OCI-LY1 (cell line): Measurements from ENCODE around the gene C1orf94.

Experiments
- EZH2 ChIP-seq: fragments of 200-600 bp; sonication (generic), shearing (Covaris generic); IDR thresholded peaks from 2 replicates; pipeline ENCODE4 v1.8.0; 2017; ENCODE audit warnings: borderline replicate concordance, mixed run types, mild to moderate bottlenecking, antibody characterized with exemption, low read length, moderate library complexity, mixed read lengths
- TF ChIP-seq, protein P1 (sequence below): fragments of 200-600 bp; sonication (generic), shearing (Covaris generic); IDR thresholded peaks from 2 replicates; pipeline ENCODE4 v1.5.1; 2017; ENCODE audit warnings: mild to moderate bottlenecking, antibody characterized with exemption, low read length, moderate library complexity, mixed read lengths

DNA sequence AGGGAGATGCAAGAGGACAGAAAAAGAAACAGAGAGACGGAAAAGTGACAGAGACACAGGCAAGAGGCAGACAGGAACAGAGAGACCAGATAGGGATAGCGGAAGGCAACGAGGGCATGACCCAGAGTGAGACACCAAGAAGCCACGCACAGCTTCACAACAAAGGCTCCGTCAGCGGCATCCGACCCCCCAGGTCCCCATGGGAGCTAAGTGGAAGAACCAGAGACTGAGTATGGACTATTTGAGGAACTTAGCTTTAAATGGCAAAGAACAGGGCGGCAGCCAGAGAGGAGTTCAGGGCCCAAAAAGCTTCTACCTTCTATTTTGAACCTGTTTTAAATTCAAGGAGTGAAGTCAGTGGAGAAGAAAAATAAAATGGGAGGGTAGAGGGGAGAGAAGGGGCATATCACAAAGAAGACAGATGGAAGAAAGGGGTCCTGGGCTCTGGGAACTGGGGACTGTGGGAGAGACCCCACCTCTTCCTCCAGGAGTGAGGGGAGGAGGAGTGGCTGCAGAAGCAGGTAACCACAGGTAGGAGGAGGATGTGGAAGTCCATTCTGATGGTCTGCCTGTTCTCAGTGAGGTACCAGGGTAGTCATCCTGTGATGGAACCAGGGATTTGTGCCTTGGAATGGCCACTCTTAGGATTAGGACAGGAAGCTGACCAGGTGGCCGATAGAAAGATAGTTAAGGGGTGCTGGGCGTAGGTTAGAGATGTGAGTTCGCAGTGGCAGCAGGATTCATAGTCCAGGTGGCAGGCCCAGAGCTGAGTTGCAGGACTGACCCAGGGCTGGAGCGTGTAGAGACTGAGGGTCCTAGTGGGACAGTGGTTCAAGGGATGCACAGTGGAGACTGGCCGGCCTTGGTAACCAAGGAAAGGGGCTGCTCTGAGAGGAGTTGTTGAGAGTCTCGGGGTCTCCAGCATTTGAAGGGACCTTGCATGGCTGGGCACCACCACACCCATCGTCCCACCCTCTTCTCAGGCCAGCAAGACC lies 49.4 kb upstream of the C1orf94 start:
- TF ChIP-seq, protein P1, sequence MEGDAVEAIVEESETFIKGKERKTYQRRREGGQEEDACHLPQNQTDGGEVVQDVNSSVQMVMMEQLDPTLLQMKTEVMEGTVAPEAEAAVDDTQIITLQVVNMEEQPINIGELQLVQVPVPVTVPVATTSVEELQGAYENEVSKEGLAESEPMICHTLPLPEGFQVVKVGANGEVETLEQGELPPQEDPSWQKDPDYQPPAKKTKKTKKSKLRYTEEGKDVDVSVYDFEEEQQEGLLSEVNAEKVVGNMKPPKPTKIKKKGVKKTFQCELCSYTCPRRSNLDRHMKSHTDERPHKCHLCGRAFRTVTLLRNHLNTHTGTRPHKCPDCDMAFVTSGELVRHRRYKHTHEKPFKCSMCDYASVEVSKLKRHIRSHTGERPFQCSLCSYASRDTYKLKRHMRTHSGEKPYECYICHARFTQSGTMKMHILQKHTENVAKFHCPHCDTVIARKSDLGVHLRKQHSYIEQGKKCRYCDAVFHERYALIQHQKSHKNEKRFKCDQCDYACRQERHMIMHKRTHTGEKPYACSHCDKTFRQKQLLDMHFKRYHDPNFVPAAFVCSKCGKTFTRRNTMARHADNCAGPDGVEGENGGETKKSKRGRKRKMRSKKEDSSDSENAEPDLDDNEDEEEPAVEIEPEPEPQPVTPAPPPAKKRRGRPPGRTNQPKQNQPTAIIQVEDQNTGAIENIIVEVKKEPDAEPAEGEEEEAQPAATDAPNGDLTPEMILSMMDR, result no peak
- no peak for TF ChIP-seq EZH2
